Spleen (tissue), 7 donors: ENCODE data around the gene NRXN2.

Experiments used
- CTCF ChIP-seq, 11 experiments: fragments of 200-600 bp in 7 of 11; fragments of 450-650 bp in 4 of 11; sonication (generic) in 4 of 11; IDR thresholded peaks in 8 of 11; conservative IDR thresholded peaks in 3 of 11; 1 replicate in 7 of 11; 2 replicates in 4 of 11; pipeline versions ENCODE4 v1.4.0 to v1.8.0; 2016 to 2021; ENCODE audit warnings: antibody characterized with exemption in 11 of 11, inconsistent platforms in 4 of 11, mild to moderate bottlenecking in 1 of 11
- POLR2A ChIP-seq, 3 donors: fragments of 450-650 bp; IDR thresholded peaks; one replicate each; pipeline ENCODE4 v1.5.1; 2017; ENCODE audit warnings: antibody characterized with exemption in 3 of 3, mild to moderate bottlenecking in 1 of 3
- donor health status: DM: no; HTN: no; CAD: no; lungs with moderate emphysema.
- donor health status: DM: no; HTN: no; CAD: no.
- donor health status: DM: no; HTN: no; CAD: no.

- TF ChIP-seq CTCF (IDR thresholded peaks at IDR 0.05 in 8 of 11, conservative IDR thresholded peaks at IDR 0.05 in 3 of 11) (no peak), POLR2A (IDR thresholded peaks at IDR 0.05) (no peak)
Measured at GRCh38 chr11:64593156-64594105, 129.6 kb downstream of the NRXN2 start.
